Nephron (organoid): Measurements from ENCODE around the gene HGFAC.
A peak's percentile ranks its signal among the peaks of the same experiment; 100 is the strongest.

ENCODE experiments used
- H3K27ac Mint-ChIP-seq, 3 experiments: 2 replicates each; pipeline ENCODE4 v1.8.0; 2020; ENCODE audit warnings: mixed read lengths in 3 of 3, mild to moderate bottlenecking in 2 of 3, moderate library complexity in 1 of 3
- H3K27me3 Mint-ChIP-seq: 2 replicates; pipeline ENCODE4 v1.8.0; 2021; ENCODE audit warnings: low read depth, mild to moderate bottlenecking, moderate library complexity, mixed read lengths
- H3K36me3 Mint-ChIP-seq: 2 replicates; pipeline ENCODE4 v1.8.0; 2020; ENCODE audit warnings: low read depth, mixed read lengths
- H3K4me1 Mint-ChIP-seq: 2 replicates; pipeline ENCODE4 v1.8.0; 2020; ENCODE audit warnings: mixed read lengths
- H3K4me3 Mint-ChIP-seq, 3 experiments: 2 replicates each; pipeline ENCODE4 v1.8.0; 2020; ENCODE audit warnings: mild to moderate bottlenecking in 3 of 3, mixed read lengths in 3 of 3, moderate library complexity in 2 of 3
- H3K9me3 Mint-ChIP-seq: 2 replicates; pipeline ENCODE4 v1.8.0; 2020; ENCODE audit warnings: mixed read lengths
- CTCF ChIP-seq, 3 experiments: fragments of 200-600 bp; sonication (generic); IDR thresholded peaks; one replicate each; pipeline ENCODE4 v1.5.0; 2021; ENCODE audit warnings: antibody characterized with exemption in 3 of 3; ENCODE audit not compliant: unreplicated experiment in 3 of 3

HGFAC gene

DNA sequence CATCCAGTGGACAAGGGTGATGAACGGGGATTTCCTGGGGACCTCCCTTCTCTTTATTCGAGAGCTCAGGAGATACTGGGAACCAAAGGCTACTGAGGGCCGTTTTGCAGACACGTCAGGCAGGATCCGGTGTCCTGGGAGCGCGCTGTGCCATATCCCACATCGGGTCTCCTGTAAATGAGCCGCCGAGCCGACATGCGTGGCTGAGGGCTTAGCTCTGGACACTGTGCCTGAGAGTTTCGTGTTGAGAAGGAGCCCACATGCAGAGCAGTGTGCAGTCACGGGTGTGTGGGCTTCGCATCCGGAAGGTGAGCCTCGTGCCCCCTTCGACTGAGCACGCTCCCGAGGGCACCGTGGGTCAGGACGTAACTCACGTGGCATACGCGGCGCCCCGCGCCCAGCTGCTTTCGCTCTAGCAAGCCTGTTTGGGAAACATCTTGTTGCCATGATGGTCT lies 28.5 kb upstream of the HGFAC start:
- H3K27me3 Mint-ChIP-seq: no peaks in the 10 kb centered on the region
- TF ChIP-seq CTCF (IDR thresholded peaks at IDR 0.05; ENCODE audit: unreplicated experiment in 3 of 3): no peak
- H3K9me3 Mint-ChIP-seq: no peaks in the 10 kb centered on the region
- H3K4me1 Mint-ChIP-seq: peaks cover 32% of the 10 kb centered on the region
- H3K36me3 Mint-ChIP-seq: peaks cover 32% of the 10 kb centered on the region
- peak overlapping the region in 1 of 3 experiments; percentile 55 for H3K27ac Mint-ChIP-seq
- H3K4me3 Mint-ChIP-seq: no peak overlapping the region

DNA sequence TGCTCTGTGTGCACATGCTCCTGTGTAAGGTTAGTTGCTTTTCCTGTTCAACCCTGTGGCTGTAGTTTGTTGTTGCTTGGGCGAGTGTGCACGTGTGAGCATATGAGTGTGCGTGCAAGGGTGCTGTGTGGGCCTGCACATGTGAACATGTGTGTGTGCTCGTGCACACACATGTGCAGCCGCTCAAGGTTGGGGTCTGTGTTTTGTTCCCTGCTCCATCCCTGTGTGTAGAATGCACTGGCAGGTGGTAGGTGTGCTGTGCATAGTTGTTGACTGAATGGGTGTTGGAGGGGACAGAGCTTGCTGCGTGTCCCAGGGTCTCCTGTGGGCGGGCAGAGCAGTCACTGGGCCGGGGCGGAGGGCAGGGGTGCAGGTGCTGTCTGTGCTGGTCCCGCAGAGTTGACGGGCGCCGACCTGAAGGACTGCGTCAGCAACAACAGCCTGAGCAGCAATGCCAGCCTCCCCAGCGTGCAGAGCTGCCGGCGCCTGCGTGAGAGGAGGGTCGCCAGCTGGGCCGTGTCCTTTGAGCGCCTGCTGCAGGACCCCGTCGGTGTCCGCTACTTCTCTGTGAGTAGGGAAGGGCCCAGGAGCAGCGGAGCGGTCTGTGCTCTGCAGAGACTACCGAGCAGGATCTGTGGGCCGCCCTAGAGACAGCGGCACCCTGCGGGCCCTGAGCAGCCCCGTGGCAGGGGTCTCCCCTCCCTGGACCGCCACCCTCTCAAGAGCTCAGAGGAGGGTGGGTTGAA lies 27.9 kb upstream of the HGFAC start:
- no peak for TF ChIP-seq CTCF (IDR thresholded peaks at IDR 0.05; ENCODE audit: unreplicated experiment in 3 of 3)
- Mint-ChIP-seq H3K36me3 (peaks cover 34% of the 10 kb centered on the region), H3K4me3 (no peak overlapping the region), H3K27ac (peak overlapping the region in 1 of 3 experiments; percentile 55), H3K9me3 (no peaks in the 10 kb centered on the region), H3K4me1 (peaks cover 32% of the 10 kb centered on the region), H3K27me3 (no peaks in the 10 kb centered on the region)

GRCh38 chr4:3414421-3415279 lies 27.1 kb upstream of the HGFAC start:
- Mint-ChIP-seq H3K27me3 (no peaks in the 10 kb centered on the region), H3K36me3 (peaks cover 34% of the 10 kb centered on the region), H3K27ac (peak overlapping the region in 2 of 3 experiments; percentile 40 to 42), H3K9me3 (no peaks in the 10 kb centered on the region), H3K4me1 (peaks cover 32% of the 10 kb centered on the region), H3K4me3 (no peak overlapping the region)
- TF ChIP-seq CTCF (IDR thresholded peaks at IDR 0.05; ENCODE audit: unreplicated experiment in 3 of 3): no peak

DNA sequence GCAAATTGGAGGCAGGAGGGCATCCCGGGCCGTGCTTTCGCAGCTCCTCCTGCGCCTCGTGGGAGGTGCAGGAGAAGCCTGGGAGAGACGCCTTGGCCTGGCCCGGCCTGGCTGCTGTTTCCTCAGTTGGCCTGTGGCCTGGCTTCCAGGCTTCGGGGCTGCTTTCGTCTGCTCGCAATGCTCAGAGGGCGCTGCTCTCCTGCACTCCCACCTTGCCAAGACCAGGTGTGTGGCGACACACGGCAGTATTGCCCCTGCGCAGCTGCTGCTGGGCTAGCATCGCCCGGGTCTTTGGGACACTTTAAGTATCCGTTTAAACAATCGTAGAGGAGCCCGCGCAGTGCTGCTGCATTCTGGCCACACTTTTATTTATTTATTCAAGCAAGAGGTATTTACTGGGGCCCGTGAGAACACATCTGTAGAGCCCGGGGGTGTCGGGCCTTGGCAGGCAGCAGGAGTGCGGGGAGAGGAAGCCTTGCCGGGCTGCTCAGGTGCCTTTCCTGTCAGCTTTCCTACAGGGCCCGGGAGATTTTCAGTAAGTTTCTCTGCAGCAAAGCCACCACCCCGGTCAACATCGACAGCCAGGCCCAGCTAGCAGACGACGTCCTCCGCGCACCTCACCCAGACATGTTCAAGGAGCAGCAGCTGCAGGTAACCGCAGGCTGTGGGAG lies 26.2 kb upstream of the HGFAC start:
- TF ChIP-seq CTCF (IDR thresholded peaks at IDR 0.05; ENCODE audit: unreplicated experiment in 3 of 3): no peak

DNA sequence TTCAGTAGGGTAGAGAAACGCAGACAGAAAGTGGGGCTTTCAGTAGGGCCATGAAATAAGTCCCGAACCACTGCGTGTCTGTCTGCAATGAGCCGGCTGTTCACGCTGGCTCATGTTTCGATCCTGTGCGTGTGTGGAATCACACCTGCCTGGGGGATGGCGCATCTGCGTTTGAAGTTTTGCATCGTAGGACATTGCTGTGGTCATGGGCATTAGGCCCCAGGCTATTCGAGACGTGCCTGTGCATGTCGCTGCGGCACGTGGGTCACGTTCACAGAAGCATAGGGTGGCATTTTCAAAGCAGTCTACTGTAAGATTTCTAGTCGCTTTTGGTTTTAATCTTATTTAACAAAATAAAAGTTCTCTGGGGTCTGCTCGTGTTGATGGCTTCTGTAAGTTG lies 25.5 kb upstream of the HGFAC start:
- Mint-ChIP-seq H3K27ac (no peak overlapping the region), H3K4me1 (peaks cover 28% of the 10 kb centered on the region), H3K27me3 (no peaks in the 10 kb centered on the region), H3K4me3 (no peak overlapping the region), H3K36me3 (peaks cover 38% of the 10 kb centered on the region), H3K9me3 (no peaks in the 10 kb centered on the region)
- no peak for TF ChIP-seq CTCF (IDR thresholded peaks at IDR 0.05; ENCODE audit: unreplicated experiment in 3 of 3)

More for the DNA sequence above, 26.2 kb upstream of the HGFAC start:
- Mint-ChIP-seq H3K4me3 (no peak overlapping the region), H3K27ac (no peak overlapping the region), H3K9me3 (no peaks in the 10 kb centered on the region), H3K36me3 (peaks cover 38% of the 10 kb centered on the region), H3K27me3 (no peaks in the 10 kb centered on the region), H3K4me1 (peaks cover 28% of the 10 kb centered on the region)
